ENCODE measurements around the gene FRAS1.
"Not testable (repeated sequence)": the region's sequence is repeated elsewhere in the genome, so short reads cannot be mapped to it uniquely, and the experiment has no call there.

Gene FRAS1

DNA sequence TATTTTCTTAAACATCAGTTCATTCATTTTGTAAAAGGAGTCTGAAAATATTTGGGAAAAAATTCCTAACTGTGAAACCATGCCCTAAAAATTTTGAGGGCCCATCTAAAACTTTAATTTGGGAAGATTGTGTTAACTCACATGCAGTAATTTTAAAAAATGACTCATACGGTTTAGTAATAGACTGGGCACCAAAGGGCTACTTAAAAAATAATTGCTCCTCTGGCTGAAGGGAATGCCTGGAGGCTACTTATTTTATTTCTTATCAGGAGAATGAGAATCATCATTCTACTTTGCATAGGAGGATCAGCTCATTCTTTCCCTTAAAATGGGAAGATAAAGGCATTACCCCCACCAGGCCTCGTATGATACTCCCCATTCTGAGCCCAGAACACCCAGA is 271.5 kb downstream of the FRAS1 start:
- DNase-seq = not testable (repeated sequence)

DNA sequence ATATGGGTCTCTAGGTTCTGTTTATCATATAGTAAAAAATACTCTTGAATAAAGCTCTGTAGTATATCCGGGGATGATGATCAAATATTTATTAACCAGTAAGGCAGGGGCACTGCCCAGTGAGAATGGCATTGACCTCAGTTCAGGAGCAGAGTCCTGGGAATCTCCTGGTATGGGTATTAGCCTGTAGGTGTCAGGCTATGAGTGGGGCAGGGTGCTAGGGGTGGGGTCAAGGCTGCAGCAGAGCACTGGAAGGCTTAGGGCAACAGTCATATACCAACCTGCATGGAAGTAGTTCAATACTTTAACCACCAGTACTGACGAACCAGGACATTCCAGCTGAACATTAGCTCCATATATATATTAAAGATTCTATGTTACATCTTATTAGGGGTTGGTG is 274.1 kb downstream of the FRAS1 start:
- no peak for DNase-seq

GRCh38 chr4:78331965-78332364 is 274.8 kb downstream of the FRAS1 start:
- no peak for DNase-seq

- no peak for DNase-seq
These were observed 275.9 kb downstream of the FRAS1 start for GRCh38 chr4:78332976-78333375.

GRCh38 chr4:78336093-78336943 is 279.2 kb downstream of the FRAS1 start:
- DNase-seq = no peak

DNA sequence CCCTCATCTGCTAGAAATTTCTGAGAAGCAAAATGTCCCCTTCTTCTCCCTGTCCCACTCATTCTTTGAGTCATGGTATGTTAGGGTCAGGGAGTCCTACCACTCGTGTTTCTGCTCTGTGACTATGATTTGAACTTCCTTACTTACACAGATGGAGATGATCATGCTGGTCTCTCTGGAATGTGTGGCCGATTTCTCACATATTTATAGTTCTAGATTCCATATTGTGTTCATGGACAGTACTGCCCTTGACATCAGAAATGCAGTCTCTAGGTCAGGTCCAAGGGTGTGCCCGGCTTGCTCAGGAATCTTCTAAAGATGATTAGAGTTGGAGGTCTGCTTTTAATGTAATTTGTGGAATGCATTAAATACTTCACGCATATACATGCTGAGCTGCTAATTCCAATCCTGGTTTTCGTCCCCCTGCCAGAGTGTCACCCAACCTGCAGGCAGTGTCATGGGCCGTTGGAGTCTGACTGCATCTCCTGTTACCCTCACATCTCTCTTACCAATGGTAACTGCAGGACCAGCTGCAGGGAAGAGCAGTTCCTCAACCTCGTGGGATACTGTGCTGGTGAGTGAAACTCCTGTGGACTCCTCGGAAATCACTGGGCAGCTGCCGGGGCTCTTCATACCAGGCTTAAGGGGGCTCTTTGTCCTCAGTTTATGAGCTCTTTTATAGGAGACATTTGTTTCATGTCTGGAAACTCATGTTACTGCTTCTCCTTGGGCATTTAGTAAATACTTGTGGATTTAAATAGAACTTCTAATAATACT is 280.3 kb downstream of the FRAS1 start:
- no peak for DNase-seq

DNA sequence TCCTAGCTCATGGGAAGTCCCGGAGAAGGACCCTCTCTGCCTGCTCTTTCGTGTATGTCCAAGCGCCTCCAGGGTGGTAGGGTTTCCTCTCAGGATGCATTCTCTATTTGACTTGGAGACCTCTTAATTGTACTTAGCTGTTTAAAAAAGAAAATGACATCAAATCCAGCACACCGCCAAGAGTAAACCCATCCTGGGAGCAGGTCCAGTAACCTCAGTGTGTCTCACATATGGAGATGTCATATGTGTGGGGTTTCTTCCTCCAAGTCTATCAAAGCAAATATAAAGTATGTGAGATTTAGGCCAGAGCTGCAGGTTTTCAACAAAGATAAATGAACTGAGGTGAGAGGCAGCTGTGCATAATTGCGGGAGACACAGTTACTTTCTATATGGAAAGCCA is 285.0 kb downstream of the FRAS1 start:
- DNase-seq = no peak

- no peak for DNase-seq
These were observed 286.6 kb downstream of the FRAS1 start for GRCh38 chr4:78343682-78344081.

DNA sequence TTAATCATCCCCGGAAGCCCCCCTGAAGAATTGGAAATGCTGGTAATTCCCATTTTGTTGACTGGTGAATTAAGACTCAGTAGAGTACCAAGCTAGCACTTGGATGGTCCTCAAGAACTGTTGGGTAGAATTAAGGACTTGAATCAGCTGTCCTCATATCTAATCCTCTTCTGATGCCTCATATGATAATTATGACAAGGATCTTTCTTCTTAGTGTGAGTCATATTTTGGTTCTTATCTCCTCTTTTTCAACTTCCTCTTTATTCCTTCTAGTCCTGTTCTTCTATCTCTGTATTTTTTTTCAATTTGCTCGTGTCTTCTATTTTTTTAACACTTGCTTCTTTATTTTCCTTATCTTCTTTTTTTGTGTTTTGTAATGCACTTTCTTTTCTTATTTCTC is 288.1 kb downstream of the FRAS1 start:
- DNase-seq = no peak

- DNase-seq = no peak
These were observed 289.1 kb downstream of the FRAS1 start for GRCh38 chr4:78346222-78346621.

DNA sequence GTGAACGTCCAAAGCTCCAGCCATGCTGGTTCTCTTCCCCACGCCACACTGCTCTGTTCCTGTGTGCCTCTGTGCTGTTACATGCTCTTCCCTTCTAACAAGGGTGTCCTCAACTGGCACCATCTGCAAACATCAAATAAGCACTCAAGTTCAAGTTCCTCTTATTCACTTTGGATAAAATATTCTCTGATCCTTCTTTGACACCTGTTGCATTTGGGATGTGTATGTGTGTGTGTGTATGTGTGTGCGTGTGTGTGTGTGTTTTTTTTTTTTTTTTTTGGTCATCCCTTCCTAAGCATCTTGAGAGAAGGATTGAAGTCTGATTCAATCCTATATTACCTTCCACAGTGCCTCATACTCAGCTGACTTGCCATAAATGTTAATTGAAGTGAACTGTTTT is 290.4 kb downstream of the FRAS1 start:
- DNase-seq = no peak

GRCh38 chr4:78353921-78354320 is 296.8 kb downstream of the FRAS1 start:
- no peak for DNase-seq

DNA sequence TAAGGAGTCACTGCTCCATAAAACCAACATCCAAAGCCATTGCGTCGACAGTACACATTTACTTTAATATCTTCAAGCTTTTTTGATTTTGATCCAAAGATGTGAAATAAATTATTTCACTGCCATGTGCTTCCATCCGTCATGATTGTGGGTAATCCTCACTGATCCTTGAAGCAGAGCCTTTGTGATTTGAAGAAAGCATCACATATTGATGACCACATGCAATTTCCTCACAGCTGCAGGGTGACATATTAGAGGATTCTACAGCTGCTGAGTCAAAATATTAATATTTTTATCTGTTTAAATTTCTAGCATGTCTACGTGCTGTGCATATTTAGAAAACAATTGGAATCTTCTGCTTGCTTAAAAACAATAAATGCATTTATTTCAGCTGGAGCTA is 297.7 kb downstream of the FRAS1 start:
- no peak for DNase-seq

- no peak for DNase-seq
These were observed 298.2 kb downstream of the FRAS1 start for GRCh38 chr4:78355306-78355705.

- no peak for DNase-seq
These were observed 299.2 kb downstream of the FRAS1 start for GRCh38 chr4:78356251-78356786.

DNA sequence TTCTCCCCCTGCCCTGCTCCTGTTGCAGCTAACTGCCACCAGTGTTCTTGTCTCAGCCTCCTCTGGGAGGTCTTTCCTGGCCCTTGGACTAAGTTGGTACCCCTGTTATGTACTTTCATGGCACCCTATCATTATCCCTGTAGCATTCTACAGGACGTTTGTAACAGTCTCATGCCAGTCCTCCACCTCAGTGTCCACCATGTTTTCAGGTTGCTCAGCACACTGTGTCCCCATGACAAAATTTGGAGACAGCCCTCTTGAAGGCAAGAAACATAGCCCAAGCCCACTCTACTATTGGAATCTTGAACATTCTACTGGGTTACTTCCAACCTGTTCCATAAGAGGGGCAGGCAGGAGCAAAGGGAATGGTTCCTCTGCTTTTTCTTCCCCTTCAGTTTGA is 300.0 kb downstream of the FRAS1 start:
- DNase-seq = no peak

DNA sequence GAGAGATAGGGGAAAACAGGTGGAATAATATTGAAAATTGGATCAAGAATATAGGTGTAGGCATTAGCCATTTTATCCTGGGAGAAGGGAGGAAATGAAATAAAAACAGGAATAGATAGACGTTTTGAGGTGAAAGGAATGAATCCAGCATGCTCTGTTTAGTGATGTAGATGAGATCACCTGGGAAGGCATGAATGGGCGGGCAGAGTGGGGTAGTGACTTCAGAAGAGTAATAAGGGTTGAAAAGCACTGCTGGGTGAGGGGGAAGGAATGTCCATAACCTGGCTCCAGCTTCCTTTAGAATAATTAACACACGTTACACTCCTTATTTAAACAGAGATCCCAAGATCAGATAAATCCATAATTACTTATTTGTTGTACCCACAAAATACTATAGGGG is 303.3 kb downstream of the FRAS1 start:
- DNase-seq = no peak

GRCh38 chr4:78361621-78362120 is 304.5 kb downstream of the FRAS1 start:
- DNase-seq = no peak

DNA sequence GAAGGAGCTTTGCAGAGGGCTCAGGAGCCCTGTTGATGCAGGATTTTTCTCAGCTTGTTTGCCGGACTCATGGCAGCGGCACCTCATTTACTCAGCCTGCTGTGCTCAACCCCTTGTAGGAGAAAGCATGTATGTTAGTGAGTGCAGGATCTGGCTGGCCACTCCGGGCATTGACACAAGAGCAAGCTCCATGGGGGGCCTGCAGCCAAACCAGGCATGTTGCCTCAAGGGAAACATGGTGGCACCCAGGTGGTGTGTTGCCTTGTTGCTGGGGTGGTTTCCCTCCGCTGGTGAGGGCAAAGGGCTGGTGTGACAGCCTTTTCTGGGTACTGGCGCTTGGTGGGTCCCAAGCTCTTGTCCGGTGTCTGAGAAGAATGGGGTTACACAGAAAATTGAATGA is 305.2 kb downstream of the FRAS1 start:
- no peak for DNase-seq

DNA sequence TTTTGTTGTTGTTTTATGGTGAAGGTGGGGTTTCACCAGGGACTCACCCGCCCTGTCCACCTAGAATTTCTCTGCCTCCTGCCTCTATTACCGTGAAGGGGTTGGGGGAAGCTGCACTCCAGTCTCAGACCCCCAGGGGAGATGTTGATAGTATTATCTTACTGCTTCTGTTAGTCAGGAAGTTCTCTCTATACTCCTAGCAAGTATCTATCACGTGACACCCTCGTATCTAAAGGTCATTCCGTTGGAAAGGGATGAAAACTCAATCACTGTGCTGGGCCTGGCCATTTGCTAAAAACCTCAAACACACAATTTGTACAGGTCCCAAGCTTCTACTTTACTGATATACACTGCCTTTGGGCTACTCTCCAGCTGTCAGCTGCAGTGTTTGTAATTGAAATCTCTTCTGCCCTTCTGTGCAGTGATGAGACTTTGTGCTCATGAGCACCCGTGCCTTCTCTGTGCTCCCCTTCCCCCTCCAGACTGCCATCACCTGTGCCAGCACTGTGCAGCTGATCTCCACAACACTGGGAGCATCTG is 306.0 kb downstream of the FRAS1 start:
- no peak for DNase-seq

DNA sequence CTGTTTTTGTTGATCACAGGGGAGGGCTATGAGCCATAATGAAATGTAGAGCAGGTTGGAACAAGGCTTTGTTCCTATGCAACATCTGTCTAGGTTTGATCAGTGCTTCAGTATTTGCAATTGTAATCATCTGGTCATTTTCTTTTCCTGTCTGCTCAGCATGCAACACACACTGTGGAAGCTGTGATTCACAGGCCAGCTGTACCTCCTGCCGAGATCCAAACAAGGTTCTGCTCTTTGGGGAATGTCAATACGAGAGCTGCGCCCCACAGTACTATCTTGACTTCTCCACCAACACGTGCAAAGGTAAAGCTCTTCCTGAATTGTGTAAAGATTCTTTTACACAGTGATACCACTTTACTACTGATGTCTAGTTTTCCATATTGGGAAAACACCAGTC is 312.6 kb downstream of the FRAS1 start:
- no peak for DNase-seq

DNA sequence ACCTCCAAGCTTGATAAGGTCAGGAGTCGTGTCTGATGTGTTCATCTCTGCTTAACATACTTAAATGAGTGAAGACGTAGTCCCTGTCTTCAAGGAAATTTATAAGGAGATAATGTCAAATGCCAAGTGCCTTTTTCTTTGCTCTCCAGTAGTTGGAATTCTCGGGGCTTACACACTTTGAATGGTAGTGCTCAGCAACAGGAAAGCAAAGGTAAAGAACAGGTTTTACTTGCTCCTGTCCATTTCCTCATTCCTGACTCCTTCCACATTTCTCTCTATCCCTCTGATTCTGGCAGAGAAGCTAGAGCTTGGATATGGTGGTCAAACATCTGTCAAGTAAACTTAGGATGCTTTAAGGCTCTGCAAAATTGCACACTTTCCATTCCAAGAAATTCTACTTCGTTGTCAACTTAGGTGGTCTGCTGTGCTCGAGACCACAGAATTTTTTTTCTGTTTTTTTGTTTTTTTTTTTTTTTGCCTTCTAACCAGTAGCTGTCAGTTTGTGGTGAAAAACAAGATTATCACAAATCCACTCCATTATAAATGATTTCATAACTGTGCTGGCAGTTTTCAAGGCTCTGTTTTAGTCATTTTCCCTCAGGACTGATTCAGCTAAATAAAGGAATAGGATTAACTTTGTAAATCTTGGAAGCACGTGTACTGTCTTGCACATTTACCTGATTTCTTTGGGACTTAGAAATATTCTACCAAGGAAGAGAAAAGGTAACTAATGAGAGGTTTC is 313.7 kb downstream of the FRAS1 start:
- DNase-seq = no peak
